GM18873 (cell line): ENCODE results near the gene CACNB4.
A peak's percentile ranks its signal among the peaks of the same experiment; 100 is the strongest.
"Not testable (repeated sequence)": the region's sequence is repeated elsewhere in the genome, so short reads cannot be mapped to it uniquely, and the experiment has no call there.

Experiments used
- ATAC-seq: cut with Tn5 transposase; IDR thresholded peaks from one replicate; pipeline ENCODE4 v1.9.1; 2021; ENCODE audit warnings: mild to moderate bottlenecking, moderate library complexity, moderate number of reproducible peaks; ENCODE audit not compliant: unreplicated experiment, low FRiP score

Gene CACNB4

DNA sequence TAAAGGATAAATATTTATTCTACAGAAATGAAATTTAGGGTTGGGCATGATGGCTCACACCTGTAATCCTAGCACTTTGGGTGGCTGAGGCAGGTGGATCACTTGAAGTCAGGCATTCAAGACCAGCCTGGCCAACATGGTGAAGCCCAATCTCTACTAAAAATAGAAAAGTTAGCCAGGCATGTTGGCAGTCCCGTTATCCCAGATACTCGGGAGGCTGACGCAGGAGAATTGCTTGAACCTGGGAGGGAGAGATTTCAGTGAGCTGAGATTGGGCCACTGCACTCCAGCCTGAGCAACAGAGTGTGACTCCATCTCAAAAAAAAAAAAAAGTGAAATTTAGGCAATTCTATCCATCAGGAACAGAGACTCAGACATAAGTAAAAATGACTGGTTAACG is 8.1 kb downstream of the CACNB4 start:
- not testable (repeated sequence) for ATAC-seq

DNA sequence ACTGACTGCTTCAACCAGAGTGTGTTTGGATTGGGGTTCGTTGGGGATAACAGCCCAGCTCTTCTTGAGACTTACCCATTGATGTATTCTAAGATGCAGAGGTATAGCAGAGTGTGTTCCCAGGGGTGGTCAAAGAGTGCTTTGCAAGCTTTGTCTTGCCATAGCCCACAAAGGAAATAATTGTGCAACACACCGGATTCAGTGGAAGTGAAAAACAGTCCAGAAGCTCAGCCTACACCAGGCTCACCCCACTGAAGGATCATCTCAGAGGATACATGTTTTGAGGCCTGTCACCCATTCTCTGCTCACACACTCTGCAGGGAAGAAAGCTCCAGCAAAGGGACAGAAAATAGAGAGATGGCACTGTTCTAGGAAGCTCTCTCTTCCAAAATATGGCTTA is 9.6 kb downstream of the CACNB4 start:
- no peak for ATAC-seq

- no peak for ATAC-seq
Measured at GRCh38 chr2:152088006-152088405, 10.8 kb downstream of the CACNB4 start.

DNA sequence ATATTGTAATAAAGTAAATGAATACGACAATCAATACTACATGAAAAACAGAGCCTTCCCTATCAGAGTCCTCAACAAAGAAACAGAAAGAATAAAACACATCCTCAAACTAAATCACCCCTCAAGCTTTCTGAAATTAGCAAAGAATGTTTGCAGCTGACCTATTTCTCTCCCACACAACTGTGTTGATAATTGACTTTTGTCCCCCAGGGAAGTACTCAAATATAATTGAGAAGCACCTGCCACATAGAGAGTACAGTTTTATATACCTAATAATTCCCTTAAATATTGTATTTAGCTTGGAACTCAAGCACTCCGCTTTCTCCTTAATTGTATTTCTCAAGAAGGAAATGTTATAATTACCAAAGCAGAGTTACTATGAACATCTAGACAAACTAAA is 12.6 kb downstream of the CACNB4 start:
- ATAC-seq, result no peak

- no peak for ATAC-seq
Measured at GRCh38 chr2:152084076-152084475, 14.8 kb downstream of the CACNB4 start.

DNA sequence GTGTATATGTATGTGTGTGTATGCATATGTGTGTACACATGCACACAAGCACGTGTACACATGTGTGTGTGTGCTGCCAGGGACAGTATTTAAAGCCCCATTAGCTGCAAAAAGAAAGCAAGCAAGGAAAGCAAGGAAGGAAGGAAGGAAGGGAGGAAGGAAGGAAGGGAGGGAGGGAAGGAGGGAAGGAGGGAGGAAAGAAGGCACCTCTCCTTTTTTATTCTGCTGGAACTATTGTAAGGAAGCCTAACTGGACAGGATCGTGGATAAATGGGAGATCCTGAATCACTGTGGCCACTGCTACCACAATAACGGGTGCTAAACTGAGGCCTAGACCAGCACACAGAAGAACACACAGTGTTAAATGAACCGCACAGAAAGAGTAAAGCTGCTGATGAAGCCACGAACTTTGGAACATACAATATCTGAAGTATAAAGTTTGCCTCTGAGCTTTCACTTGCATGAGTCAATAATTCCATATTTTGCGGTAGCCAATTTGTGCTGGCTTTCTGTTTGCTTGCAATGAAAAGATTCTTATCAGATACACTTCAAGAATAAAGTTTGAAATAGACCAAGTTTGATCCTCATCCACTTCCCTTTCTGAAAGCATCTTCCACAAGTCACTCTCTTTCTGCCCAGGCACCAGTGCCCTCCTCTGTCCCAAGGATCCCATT is 15.5 kb downstream of the CACNB4 start:
- no peak for ATAC-seq

GRCh38 chr2:152078662-152079061 is 20.2 kb downstream of the CACNB4 start:
- ATAC-seq, result no peak

DNA sequence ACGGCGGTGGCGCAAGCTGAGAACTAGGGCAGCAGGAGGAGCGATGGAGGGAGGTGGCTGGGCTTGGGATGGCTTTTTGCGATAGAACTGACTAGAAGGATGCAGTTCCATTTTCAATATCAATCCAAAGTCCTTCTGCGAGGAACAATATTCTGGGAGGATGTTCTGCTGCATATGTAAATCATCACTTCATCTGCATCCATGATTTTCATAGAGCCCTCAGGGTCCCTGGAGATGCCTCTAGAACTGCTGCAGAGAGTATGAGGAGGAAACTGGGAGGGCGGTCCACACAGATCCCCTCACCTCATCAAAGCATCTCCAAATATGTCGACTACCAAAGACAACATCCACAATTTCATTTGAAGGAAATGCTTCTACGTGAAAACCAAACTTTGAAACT is 20.8 kb downstream of the CACNB4 start:
- ATAC-seq, result no peak

- no peak for ATAC-seq
Measured at GRCh38 chr2:152075461-152076050, 23.3 kb downstream of the CACNB4 start.

- no peak for ATAC-seq
Measured at GRCh38 chr2:152072011-152072410, 26.8 kb downstream of the CACNB4 start.

DNA sequence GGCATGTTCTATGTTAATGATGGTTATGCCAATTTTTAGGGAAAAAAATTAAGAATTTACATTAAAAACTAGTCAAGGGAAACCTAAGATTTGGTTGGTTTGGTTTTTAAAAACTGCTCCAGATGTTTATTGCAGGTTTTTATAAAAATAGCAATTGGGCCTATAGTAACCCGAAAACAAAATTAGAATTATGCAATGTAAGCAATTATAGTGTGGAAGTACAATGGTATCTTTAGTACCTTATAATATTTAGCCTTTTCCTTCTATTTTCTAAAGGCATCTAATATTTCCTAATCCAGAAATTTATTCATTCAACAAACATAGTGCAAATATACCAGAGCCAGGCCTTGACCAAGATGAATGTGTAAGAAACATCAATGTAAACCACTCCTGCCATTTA is 27.3 kb downstream of the CACNB4 start:
- no peak for ATAC-seq

GRCh38 chr2:152071092-152071491 is 27.8 kb downstream of the CACNB4 start:
- no peak for ATAC-seq

GRCh38 chr2:152068226-152068625 is 30.6 kb downstream of the CACNB4 start:
- no peak for ATAC-seq

GRCh38 chr2:152067823-152068222 is 31.0 kb downstream of the CACNB4 start:
- ATAC-seq, result no peak

DNA sequence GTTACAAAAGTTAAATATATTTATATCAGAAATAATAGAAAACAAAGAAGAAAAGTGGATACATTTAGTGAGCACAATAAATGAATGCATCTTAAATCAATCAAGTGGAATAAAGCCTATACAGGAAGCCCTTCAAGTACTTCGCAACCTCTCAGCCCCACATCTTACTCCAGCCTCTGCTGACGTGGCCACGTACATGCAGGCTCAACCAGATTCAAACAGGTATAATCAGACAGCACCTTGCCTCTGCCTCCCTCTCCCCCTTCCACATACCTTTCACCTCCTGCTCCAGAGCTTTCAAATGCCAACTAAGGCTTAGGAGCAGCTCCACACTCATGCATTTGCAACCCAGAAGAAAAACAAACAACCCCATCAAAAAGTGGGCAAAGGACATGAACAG is 32.9 kb downstream of the CACNB4 start:
- ATAC-seq, result no peak

DNA sequence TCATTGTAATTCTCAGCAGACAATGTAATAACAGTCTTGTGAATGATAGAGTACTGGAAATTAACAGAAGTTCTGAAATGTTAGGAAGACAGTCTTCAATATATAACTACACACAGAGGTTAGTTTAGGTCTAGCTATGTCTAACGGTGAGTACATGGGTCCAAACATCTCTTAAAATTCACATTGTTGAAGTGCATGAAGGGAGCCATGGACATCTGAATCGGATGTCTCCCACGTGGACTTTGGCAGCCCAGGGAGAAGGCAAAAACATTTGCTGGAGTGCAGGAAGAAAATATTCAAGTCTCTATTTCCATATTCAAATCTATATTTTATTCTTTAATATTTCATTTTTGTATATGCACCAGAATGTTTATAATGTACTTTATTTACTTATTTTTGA is 34.8 kb downstream of the CACNB4 start:
- no peak for ATAC-seq

DNA sequence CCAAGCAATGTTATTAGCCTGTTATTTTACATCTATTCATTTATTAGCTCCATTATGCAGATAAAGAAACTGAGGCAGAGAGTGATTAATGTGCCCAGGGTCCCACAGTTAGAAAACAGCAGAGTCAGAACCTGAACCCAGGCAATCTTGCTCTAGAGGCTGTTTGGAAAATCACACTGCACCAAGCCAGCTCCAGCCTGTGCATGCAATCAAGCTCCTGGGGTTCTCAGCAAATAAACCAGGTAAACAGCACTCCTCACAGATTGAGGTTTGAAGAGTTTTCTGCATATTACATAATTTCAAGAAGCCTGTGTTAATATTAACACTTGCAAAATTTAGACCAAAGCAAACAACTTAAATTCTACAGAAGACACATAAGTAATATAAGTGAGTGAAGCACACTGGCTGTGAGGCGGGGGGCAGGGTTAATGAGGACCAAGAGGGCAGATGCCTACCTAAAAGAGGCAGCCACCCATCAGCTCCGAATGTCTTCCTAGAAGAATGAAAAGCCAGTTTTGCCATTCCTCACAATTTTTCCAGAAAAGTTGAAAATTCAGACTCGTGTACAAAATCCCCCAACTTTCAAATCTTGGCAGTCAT is 35.4 kb downstream of the CACNB4 start:
- ATAC-seq, result no peak

- peak; percentile 66 for ATAC-seq
Measured at GRCh38 chr2:152062125-152063091, 36.4 kb downstream of the CACNB4 start.

GRCh38 chr2:152061383-152061782 is 37.5 kb downstream of the CACNB4 start:
- ATAC-seq, result no peak

GRCh38 chr2:152058655-152059054 is 40.2 kb downstream of the CACNB4 start:
- ATAC-seq, result no peak

- no peak for ATAC-seq
Measured at GRCh38 chr2:152056418-152056817, 42.4 kb downstream of the CACNB4 start.
